ENCODE measurements around the gene TPPP. TPM values are rescaled to one million over a fixed set of nuclear protein-coding genes. Genes with fewer than 3 reads are reported as not detected.

The TPPP gene
- total RNA-seq, 1 experiment from 2014 or later = 0.18 TPM

- H3K36me3 Mint-ChIP-seq (ENCODE audit: insufficient read depth, unreplicated experiment) = peaks cover 58% of the 10 kb centered on the region
- TF ChIP-seq CTCF (IDR thresholded peaks at IDR 0.05; ENCODE audit: insufficient read depth in 1 of 2, low read depth in 1 of 2, low read length in 1 of 2, severe bottlenecking in 1 of 2, unreplicated experiment in 1 of 2) = no peak
- DNase-seq = no peak
- Histone ChIP-seq H3K4me1 (no peaks in the 10 kb centered on the region), H3K36me3 (ENCODE audit: control insufficient read depth, insufficient read depth, low read length) (no peaks in the 10 kb centered on the region; the same call in 1 of the 2 replicates), H3K9me3 (peaks cover 8% of the 10 kb centered on the region; the same call in 1 of the 2 replicates), H3K27me3 (replicated peaks; ENCODE audit: control insufficient read depth, insufficient read depth, low read length) (no peaks in the 10 kb centered on the region), H3K4me3 (ENCODE audit: low read depth, low read length) (no peak overlapping the region)
- no peak overlapping the region for H3K4me3 Mint-ChIP-seq (ENCODE audit: unreplicated experiment)
- no peaks in the 10 kb centered on the region for H3K27me3 Mint-ChIP-seq (ENCODE audit: insufficient read depth, unreplicated experiment)
- H3K27ac Mint-ChIP-seq (ENCODE audit: unreplicated experiment) = no peak overlapping the region
- intact Hi-C loops (cut with micrococcal nuclease; ENCODE audit: unreplicated experiment) = loop anchor here (10.0 kb wide), 1 partner anchor 174 kb away; the partner anchor contains the start of gene EXOC3
- H3K9me3 Mint-ChIP-seq (ENCODE audit: unreplicated experiment) = peaks cover 24% of the 10 kb centered on the region
- no TSS peak for BruUV-seq (replicated peaks)
- ChIA-PET POLR2A (no interaction called here), CTCF (no interaction called here)
- no peaks in the 10 kb centered on the region for H3K4me1 Mint-ChIP-seq (ENCODE audit: low read depth, unreplicated experiment)
Measured at GRCh38 chr5:618450-618849, 74.7 kb downstream of the TPPP start.

GRCh38 chr5:617896-618295 lies 75.3 kb downstream of the TPPP start:
- H3K4me3 ChIP-seq (ENCODE audit: low read depth, low read length) = no peak overlapping the region
- peaks cover 11% of the 10 kb centered on the region; the same call in 1 of the 2 replicates for H3K9me3 ChIP-seq
- no peaks in the 10 kb centered on the region for H3K27me3 ChIP-seq (replicated peaks; ENCODE audit: control insufficient read depth, insufficient read depth, low read length)
- BruUV-seq (replicated peaks) = no TSS peak
- no peak overlapping the region for H3K27ac Mint-ChIP-seq (ENCODE audit: unreplicated experiment)
- ChIA-PET POLR2A (no interaction called here), CTCF (no interaction called here)
- no peak for TF ChIP-seq CTCF (IDR thresholded peaks at IDR 0.05; ENCODE audit: insufficient read depth in 1 of 2, low read depth in 1 of 2, low read length in 1 of 2, severe bottlenecking in 1 of 2, unreplicated experiment in 1 of 2)
- no peaks in the 10 kb centered on the region; the same call in 1 of the 2 replicates for H3K36me3 ChIP-seq (ENCODE audit: control insufficient read depth, insufficient read depth, low read length)
- peaks cover 28% of the 10 kb centered on the region for H3K9me3 Mint-ChIP-seq (ENCODE audit: unreplicated experiment)
- H3K27me3 Mint-ChIP-seq (ENCODE audit: insufficient read depth, unreplicated experiment) = no peaks in the 10 kb centered on the region
- intact Hi-C loops (cut with micrococcal nuclease; ENCODE audit: unreplicated experiment) = loop anchor here (10.0 kb wide), 1 partner anchor 173 kb away; the partner anchor contains the start of gene EXOC3
- no peak overlapping the region for H3K4me3 Mint-ChIP-seq (ENCODE audit: unreplicated experiment)
- DNase-seq = no peak
- H3K4me1 ChIP-seq = no peaks in the 10 kb centered on the region
- peaks cover 63% of the 10 kb centered on the region for H3K36me3 Mint-ChIP-seq (ENCODE audit: insufficient read depth, unreplicated experiment)
- H3K4me1 Mint-ChIP-seq (ENCODE audit: low read depth, unreplicated experiment) = peaks cover 3% of the 10 kb centered on the region

GRCh38 chr5:616484-617039 lies 76.6 kb downstream of the TPPP start:
- Mint-ChIP-seq H3K4me3 (ENCODE audit: unreplicated experiment) (no peak overlapping the region), H3K36me3 (ENCODE audit: insufficient read depth, unreplicated experiment) (peaks cover 60% of the 10 kb centered on the region), H3K27me3 (ENCODE audit: insufficient read depth, unreplicated experiment) (no peaks in the 10 kb centered on the region), H3K4me1 (ENCODE audit: low read depth, unreplicated experiment) (peaks cover 6% of the 10 kb centered on the region), H3K9me3 (ENCODE audit: unreplicated experiment) (peaks cover 33% of the 10 kb centered on the region), H3K27ac (ENCODE audit: unreplicated experiment) (peak overlapping the region; percentile 49)
- TF ChIP-seq CTCF (IDR thresholded peaks at IDR 0.05; ENCODE audit: insufficient read depth in 1 of 2, low read depth in 1 of 2, low read length in 1 of 2, severe bottlenecking in 1 of 2, unreplicated experiment in 1 of 2) = peak in 1 of 2 experiments; percentile 40
- H3K9me3 ChIP-seq = peaks cover 13% of the 10 kb centered on the region; the same call in 1 of the 2 replicates
- CTCF ChIA-PET = interaction anchor here (0.6 kb wide), 1 partner anchor 145 kb away, joined by 5 read pairs; no protein-coding TSS in a partner anchor
- no TSS peak for BruUV-seq (replicated peaks)
- H3K4me1 ChIP-seq = no peaks in the 10 kb centered on the region; the same call in 1 of the 2 replicates
- intact Hi-C loops (cut with micrococcal nuclease; ENCODE audit: unreplicated experiment) = loop anchor here (10.0 kb wide), 1 partner anchor 172 kb away; the partner anchor contains the start of gene EXOC3
- no peaks in the 10 kb centered on the region for H3K27me3 ChIP-seq (replicated peaks; ENCODE audit: control insufficient read depth, insufficient read depth, low read length)
- DNase-seq = no peak
- no peak overlapping the region for H3K4me3 ChIP-seq (ENCODE audit: low read depth, low read length)
- POLR2A ChIA-PET = no interaction called here
- no peaks in the 10 kb centered on the region; the same call in 1 of the 2 replicates for H3K36me3 ChIP-seq (ENCODE audit: control insufficient read depth, insufficient read depth, low read length)

All from Caco-2 (cell line).